DMS 273 (cell line): Measurements from ENCODE around the gene TEX36.
"Not testable (repeated sequence)": the region's sequence is repeated elsewhere in the genome, so short reads cannot be mapped to it uniquely, and the experiment has no call there.

ENCODE experiments used
- DNase-seq: peaks from one replicate; lab custom pipeline; 2025; ENCODE audit not compliant: unreplicated experiment; lab: John Stamatoyannopoulos, UW

The TEX36 gene

GRCh38 chr10:125683063-125683462, at the start of gene TEX36:
TEX36 (minus strand) TSS chr10:125683163; CDS start chr10:125682989, 174 bp downstream.
- DNase-seq, result no peak

GRCh38 chr10:125727436-125727835, 44.5 kb upstream of the TEX36 start:
- no peak for DNase-seq

GRCh38 chr10:125726914-125727313, 44.0 kb upstream of the TEX36 start:
- DNase-seq, result no peak

- no peak for DNase-seq
Observed at GRCh38 chr10:125722811-125723210, 39.8 kb upstream of the TEX36 start.

GRCh38 chr10:125721035-125721434, 38.1 kb upstream of the TEX36 start:
- DNase-seq, result no peak

- DNase-seq, result peak; percentile 35
Observed at GRCh38 chr10:125720002-125720382, 37.0 kb upstream of the TEX36 start.

- DNase-seq, result peak; percentile 99
Observed at GRCh38 chr10:125719173-125720001, 36.4 kb upstream of the TEX36 start, which contains the start of gene EDRF1. EDRF1 (plus strand) TSS chr10:125719709; CDS start chr10:125719808, 99 bp downstream.

- not testable (repeated sequence) for DNase-seq
Observed at GRCh38 chr10:125714728-125715127, 31.8 kb upstream of the TEX36 start.

- no peak for DNase-seq
Observed at GRCh38 chr10:125711110-125711750, 28.3 kb upstream of the TEX36 start.

- no peak for DNase-seq
Observed at GRCh38 chr10:125709553-125710474, 26.9 kb upstream of the TEX36 start.

GRCh38 chr10:125708971-125709503, 26.1 kb upstream of the TEX36 start:
- no peak for DNase-seq

GRCh38 chr10:125707541-125708468, 24.8 kb upstream of the TEX36 start:
- DNase-seq, result no peak

- no peak for DNase-seq
Observed at GRCh38 chr10:125700355-125700911, 17.5 kb upstream of the TEX36 start.

- DNase-seq, result no peak
Observed at GRCh38 chr10:125699562-125700143, 16.7 kb upstream of the TEX36 start.

- DNase-seq, result no peak
Observed at GRCh38 chr10:125698481-125698998, 15.6 kb upstream of the TEX36 start.

GRCh38 chr10:125696884-125697283, 13.9 kb upstream of the TEX36 start:
- not testable (repeated sequence) for DNase-seq

GRCh38 chr10:125694883-125695282, 11.9 kb upstream of the TEX36 start:
- DNase-seq, result no peak

GRCh38 chr10:125693524-125693847, 10.5 kb upstream of the TEX36 start:
- DNase-seq, result no peak
